Hematopoietic multipotent progenitor cell (in vitro differentiated cells): Measurements from ENCODE around the gene EDARADD. TPM values are rescaled to one million over a fixed set of nuclear protein-coding genes. Genes with fewer than 3 reads are reported as not detected.

ENCODE experiments used
- DNase-seq, 3 donors: peaks; one replicate each; pipeline ENCODE4 v3.0.0-alpha.2; 2011 to 2015; ENCODE audit warnings: low read depth in 2 of 3, low spot score in 2 of 3
- total RNA-seq: library from RNA; depleted of rRNA; stranded (reverse); fragments of >200 nt; gene quantifications from one replicate; pipeline ENCODE4 v1.2.3, GENCODE V29; 2012

Gene EDARADD
- total RNA-seq, 1 donor: 8.3 TPM

GRCh38 chr1:236391008-236391407 is 3.1 kb upstream of the EDARADD start:
- no peak for DNase-seq

DNA sequence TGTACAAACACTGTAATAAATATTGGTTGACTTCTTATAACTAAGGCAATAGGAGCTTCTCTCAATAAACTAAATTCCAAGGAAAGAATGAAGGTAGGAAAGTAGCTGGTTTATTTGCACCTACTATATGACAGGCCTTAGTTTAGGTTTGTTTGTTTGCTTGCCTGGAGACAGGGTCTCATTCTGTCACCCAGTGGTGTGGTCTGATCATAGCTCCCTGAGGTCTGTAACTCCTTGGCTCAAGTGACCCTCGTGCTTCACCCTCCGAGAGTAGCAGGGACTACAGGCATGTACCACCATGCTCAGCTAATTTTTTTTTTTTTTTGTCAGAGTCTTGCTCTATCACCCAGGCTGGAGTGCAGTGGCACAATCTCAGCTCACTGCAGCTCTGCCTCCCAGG is 1.9 kb upstream of the EDARADD start:
- no peak for DNase-seq

DNA sequence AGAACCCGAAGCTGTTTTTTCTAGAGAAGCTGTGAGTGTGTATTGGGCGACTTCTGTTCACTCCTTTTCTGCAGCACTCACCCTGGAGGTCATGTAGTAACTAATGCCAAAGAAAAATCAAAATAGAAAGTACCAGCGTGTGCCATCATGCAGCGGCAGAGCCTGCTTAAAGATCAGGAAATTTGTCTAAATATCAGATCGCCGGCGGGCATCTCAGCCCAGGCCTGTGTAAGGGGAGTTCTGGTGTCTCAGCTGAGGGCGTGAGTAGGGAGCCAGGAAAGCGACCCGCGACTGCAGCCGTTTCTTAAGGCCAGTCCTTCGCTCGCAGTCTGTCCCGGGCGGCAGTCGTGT is 768 bp downstream of the EDARADD start:
- DNase-seq: peak in 1 of 3 donors; percentile 71

- peak in 2 of 3 donors; percentile 53 to 67 for DNase-seq
Observed at GRCh38 chr1:236395230-236395946, 1.3 kb downstream of the EDARADD start.

GRCh38 chr1:236395947-236396664 is 2.0 kb downstream of the EDARADD start:
- DNase-seq: no peak

- DNase-seq: no peak
Observed at GRCh38 chr1:236396665-236397043, 2.6 kb downstream of the EDARADD start.

GRCh38 chr1:236397173-236397759 is 3.2 kb downstream of the EDARADD start:
- DNase-seq: no peak

DNA sequence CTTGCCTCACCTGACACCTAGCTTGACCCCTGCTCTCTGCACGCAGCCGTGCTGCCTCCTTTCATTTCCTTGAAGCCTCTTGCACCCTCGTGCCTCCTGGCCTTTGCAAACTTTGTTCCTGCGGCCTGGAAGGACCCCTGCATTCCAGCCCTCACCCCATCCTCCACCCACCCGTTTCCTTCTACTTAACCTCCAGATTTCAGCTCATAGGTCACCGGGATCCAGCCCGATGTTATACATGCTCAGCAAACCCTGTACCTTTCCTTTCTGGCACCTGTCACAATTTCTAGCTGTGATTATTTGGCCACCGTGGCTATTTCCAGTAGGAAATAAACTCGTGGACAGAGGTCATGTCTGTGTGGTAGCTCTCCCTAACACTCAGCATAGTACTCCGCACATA is 4.5 kb downstream of the EDARADD start:
- DNase-seq: no peak

DNA sequence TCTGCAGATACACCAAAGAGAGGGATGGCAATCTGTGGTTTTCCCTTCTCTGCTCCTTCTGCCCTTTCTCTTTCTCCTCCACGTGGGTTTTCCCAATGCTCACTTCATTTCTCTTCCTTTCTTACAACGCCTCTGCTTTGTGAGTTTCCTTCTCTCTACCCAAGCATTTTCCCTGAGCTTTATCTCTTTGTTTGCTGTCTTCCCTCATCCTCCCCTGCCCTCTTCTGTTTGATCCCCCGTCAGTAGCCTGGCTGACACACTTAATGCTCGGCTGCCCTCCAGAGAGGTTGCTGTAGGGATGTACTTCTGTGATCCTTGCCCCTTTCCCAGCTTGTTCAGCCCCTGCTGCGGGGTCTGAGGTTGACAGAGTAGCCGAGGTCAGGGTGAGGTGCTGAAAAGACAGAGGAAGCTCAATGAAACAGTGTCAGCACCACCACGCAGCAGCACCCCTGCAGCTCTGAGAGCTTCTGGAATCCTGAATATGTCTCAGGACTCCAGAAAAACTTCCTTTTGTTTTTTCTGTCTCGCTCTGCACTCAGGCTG is 6.0 kb downstream of the EDARADD start:
- no peak for DNase-seq

DNA sequence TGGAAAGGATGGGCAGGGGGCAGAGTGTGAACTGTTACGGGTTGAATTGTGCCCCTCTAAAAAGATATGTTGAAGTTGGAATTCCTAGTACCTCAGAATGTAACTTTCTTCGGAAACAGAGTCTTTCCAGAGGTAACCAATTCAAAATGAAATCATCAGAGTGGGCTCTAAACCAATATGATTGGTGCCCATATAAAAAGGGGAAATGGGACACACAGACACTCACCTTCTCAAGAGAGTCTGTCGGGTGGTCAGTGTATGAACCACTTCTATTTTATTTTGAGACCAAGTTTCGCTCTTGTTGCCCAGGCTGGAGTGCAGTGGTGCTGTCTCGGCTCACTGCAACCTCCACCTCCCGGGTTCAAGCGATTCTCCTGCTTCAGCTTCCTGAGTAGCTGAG is 7.6 kb downstream of the EDARADD start:
- DNase-seq: no peak

GRCh38 chr1:236403905-236404696 is 10.0 kb downstream of the EDARADD start:
- DNase-seq: no peak

GRCh38 chr1:236407059-236407458 is 13.0 kb downstream of the EDARADD start:
- no peak for DNase-seq

GRCh38 chr1:236413688-236414087 is 19.6 kb downstream of the EDARADD start:
- no peak for DNase-seq

GRCh38 chr1:236416165-236416564 is 22.1 kb downstream of the EDARADD start:
- peak in 2 of 3 donors; percentile 65 to 88 for DNase-seq

- DNase-seq: peak in 1 of 3 donors; percentile 25
Observed at GRCh38 chr1:236417336-236417735, 23.2 kb downstream of the EDARADD start.

GRCh38 chr1:236419502-236419901 is 25.4 kb downstream of the EDARADD start:
- DNase-seq: no peak

GRCh38 chr1:236421022-236421421 is 26.9 kb downstream of the EDARADD start:
- DNase-seq: no peak

DNA sequence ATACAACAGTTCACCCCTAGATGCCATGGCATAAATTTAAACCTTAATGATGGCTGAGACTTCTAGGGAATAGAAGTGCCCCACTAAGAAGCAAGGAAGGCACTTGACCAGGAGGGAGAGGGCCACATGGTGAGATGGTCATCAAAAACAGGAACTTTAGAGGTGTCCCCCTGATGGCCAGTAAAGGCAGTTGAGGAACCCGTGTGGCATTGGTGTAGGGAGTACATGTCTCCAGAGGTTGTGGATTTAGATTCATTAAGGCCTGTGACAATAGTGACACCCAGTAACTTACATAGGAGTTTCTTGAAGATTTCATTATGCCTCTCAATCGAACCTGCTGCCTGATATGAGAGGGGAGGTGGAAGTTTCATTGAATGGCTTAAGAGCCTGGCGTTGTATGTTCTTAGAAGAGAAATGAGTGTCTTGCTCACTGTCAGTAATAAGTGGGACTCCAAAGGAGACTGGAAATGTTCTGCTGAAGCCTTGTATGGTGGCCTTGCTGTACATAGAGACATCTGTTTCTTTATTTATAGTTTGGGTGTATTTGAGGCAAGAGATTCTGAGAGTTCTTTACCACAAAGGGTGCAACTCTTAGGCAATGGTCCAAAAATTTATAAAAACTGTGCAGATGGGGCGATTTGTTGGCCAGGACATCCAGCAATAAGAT is 27.9 kb downstream of the EDARADD start:
- no peak for DNase-seq

- no peak for DNase-seq
Observed at GRCh38 chr1:236422517-236422876, 28.4 kb downstream of the EDARADD start.

DNA sequence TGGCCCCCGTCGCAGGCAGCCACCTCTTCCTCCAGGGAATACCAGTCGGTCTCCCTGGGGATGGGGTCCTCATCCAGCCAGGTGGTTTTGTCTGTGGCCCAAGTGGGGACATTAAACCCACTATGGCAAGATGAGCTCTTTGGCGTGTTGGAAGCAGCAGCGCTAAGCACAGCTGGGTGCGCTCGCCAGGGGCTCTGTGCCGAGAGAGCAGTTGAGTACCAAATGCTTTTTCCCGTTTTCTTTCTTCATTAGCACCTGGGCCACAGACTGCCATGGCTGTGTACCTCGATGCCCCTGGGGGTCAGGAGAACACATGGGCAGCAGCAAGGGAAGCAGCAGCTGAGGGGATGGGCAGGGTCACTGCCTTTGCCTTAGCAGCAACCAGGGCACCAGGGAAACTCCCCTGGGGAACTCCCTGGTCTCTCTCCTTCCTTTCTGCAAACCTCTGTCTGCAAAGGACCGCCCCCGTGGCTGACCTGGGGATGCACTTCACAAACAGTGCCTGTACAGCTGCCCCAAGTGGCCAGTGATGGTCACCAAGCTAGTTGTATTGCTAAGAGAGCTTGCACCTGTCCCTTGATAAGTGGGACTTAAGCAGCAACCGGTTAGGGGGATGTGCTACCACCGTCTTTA is 31.1 kb downstream of the EDARADD start:
- peak in 1 of 3 donors; percentile 39 for DNase-seq
